HG03159 (cell line): ENCODE data around the gene MTA3.

Experiments
- ATAC-seq: cut with Tn5 transposase; IDR thresholded peaks from one replicate; pipeline ENCODE4 v1.9.1; 2021; ENCODE audit warnings: mild to moderate bottlenecking, moderate library complexity; ENCODE audit not compliant: unreplicated experiment

Gene MTA3

DNA sequence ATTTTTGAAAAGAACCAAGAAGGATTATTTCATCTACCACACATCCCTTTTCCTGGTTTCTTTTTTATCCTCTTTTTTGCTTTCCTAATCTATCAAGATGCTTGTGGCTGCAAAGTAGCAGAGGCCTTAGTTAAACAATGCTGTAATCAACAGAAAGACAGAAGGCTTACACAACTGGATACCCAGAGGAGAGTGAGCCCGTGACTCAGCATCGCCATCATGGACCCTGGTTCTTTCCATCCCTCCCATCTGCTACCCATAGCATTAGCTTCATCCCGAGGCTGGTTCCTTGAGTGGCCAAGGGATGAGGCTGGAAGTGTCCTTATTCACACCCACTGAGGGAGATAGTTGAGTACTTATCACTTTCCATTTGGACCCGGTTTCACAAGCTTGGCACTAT is 231.4 kb downstream of the MTA3 start:
- ATAC-seq: no peak

DNA sequence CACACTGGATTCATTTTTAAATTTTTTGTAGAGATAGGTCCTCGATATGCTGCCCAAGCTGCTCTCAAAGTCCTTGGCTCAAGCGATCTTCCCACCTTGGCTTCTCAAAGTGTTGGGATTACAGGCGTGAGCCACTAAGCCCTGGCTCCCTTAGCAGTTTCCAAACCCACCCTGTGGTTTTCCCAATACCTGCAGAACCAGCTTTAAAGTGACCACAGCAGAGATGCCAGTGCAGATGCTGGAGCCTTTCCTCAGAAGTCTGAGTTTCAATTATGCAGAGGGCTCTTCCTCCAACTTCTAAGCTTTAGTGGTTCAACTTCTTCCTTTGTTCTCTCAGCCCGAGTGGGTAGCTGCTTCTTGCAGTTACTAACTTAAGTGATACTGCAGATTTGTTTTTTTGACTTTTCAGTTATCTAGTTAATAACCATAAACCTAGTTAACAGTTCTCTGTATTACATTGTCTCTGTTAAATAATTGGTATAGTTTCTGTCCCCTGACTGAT is 232.1 kb downstream of the MTA3 start:
- ATAC-seq: no peak

DNA sequence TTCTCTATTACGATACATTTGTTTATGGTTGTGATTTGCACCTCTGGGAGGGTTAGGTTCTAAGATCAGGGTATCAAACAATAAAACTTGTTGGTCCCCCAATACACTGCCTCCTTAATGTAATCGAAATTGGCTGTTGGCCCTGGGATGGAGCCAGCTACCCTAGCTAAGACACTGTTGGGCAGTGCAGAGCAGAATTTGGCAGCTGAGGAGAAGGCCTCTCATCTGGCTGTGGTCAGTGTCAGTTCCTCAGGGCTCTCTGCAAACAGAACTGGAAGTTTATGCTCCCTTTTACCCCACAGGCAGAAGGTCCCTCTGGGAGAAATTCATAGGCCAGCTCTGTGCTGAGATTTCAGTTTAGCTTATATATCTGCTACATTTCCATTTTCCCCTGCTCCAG is 232.5 kb downstream of the MTA3 start:
- ATAC-seq: no peak

- no peak for ATAC-seq
Measured at GRCh38 chr2:42801381-42801780, 232.9 kb downstream of the MTA3 start.

GRCh38 chr2:42802150-42802549 is 233.7 kb downstream of the MTA3 start:
- no peak for ATAC-seq

GRCh38 chr2:42804338-42804737 is 235.9 kb downstream of the MTA3 start:
- no peak for ATAC-seq

DNA sequence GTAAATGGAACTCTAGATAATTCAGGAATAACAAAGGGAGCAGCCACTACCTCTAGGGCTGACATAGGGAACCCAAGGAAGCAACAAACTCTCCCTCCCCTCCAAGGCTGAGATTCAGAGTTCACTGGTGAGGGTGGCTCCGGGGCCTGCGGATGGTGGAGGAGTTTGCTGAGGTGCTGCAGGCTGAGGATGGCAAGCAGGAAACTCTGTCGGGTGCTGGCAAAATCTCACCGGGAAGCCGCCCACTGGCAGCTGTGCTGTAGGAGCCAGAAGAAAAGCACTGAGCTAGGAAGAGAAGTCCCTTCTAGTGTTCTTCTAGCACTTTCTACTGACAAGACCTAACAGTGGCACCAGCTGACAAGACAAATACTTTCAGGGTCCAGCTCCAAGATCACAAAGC is 236.5 kb downstream of the MTA3 start:
- no peak for ATAC-seq
